Ectodermal cell (in vitro differentiated cells): Measurements from ENCODE around the gene RUNX3.

Experiments used
- H3K27ac ChIP-seq: 2 replicates; pipeline ENCODE4 v1.7.0; 2013; ENCODE audit warnings: mild to moderate bottlenecking, low read depth, low read length; ENCODE audit not compliant: insufficient read depth, poor library complexity, severe bottlenecking
- H3K27me3 ChIP-seq: 2 replicates; pipeline ENCODE4 v1.7.0; 2013; ENCODE audit warnings: mild to moderate bottlenecking, low read length; ENCODE audit not compliant: insufficient read depth, control insufficient read depth, poor library complexity, severe bottlenecking
- H3K36me3 ChIP-seq: one replicate; pipeline ENCODE4 v1.7.0; 2013; ENCODE audit warnings: low read length; ENCODE audit not compliant: control insufficient read depth, insufficient read depth
- H3K4me1 ChIP-seq: one replicate; pipeline ENCODE4 v1.7.0; 2013; ENCODE audit warnings: low read length; ENCODE audit not compliant: control insufficient read depth, insufficient read depth
- H3K4me3 ChIP-seq: 2 replicates; pipeline ENCODE4 v1.7.0; 2013; ENCODE audit warnings: low read depth, low read length, control low read depth; ENCODE audit not compliant: insufficient read depth
- H3K9me3 ChIP-seq: 2 replicates; pipeline ENCODE4 v1.7.0; 2013; ENCODE audit warnings: mild to moderate bottlenecking, low read length, moderate library complexity; ENCODE audit not compliant: control insufficient read depth
- WGBS, 2 experiments: methylation state at CpG; one replicate each; pipeline ENCODE4 v1.1.7; 2013; ENCODE audit warnings: missing lambda C conversion rate in 2 of 2; 5-methylcytosine and 5-hydroxymethylcytosine counted together

Gene RUNX3

DNA sequence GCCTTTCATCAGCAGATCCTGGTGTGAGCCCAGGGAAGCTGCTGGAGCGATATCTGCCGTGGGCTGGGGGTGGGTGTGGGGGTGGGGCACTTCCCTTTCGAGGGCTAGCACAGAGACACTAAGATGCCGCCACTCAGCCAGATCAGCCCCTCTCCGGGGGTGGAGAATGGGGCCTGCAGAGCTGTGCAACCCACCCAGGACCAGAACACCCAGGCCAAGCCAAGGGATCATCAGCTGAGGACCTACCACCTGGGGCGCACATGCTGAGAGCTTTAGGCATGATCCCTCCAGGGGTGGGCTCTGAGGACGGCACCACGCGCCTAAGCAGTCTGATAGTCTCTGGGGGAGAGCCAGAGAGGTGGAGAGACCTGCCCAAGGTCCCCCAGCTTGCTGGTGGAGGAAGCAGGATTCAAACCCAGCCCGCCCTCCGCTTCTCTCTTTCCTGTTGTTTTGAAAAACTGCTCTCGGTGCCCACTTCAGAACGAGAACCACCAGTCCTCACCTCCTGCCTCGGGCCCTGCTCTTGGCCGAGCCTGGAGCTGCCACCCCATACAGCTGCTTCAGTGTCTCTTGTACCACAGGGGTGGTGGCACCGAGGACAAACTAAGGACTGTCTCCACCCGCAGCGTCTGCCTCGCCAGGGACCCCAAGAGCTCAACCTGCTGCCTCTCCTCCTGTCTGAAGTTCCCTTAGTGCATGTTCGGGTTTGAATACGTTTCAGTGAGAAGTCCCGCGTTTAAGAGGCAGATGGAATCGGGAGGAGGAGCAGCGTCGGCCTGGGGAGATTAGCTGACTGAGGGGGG is 39.7 kb upstream of the RUNX3 start:
- no peaks in the 10 kb centered on the region for H3K36me3 ChIP-seq
- no peaks in the 10 kb centered on the region for H3K9me3 ChIP-seq
- H3K4me1 ChIP-seq = peaks cover 3% of the 10 kb centered on the region
- H3K4me3 ChIP-seq = no peak overlapping the region
- H3K27ac ChIP-seq = no peak overlapping the region
- WGBS, 2 experiments = 64% methylated on average over 26 of the region's 26 CpGs
- no peaks in the 10 kb centered on the region for H3K27me3 ChIP-seq

DNA sequence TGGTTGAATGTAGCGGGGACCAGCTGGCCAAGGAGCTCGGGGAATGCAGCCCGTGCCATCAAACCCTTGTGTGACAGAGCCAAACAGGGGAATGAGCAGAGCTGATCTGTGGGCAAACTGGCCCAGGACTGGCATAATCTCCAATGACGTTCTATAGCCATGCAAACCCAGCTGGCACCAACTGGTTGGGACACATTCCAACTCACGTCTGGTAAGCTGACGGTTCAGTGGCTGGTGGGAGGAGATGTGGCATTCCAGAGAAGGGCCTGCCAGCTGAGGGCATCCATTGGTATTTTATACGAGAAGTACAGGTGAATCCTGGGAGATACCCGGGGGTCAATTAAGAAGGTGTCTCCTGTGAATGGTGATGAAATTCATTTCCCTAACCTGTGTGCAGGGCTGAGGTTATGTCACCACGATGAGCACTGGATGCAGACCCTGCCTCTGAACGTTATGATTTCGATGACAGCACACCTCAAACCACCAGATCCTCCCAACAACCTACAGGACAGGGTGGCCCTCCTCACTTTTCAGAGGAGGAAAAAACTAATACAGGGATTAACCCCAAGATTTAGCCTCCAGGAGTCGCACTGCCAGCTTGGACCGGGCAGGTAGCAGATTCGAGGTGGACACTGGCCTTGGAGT is 39.0 kb upstream of the RUNX3 start:
- Histone ChIP-seq H3K27ac (no peak overlapping the region), H3K9me3 (no peaks in the 10 kb centered on the region), H3K27me3 (no peaks in the 10 kb centered on the region), H3K36me3 (no peaks in the 10 kb centered on the region), H3K4me3 (no peak overlapping the region), H3K4me1 (peaks cover 3% of the 10 kb centered on the region)
- WGBS, 2 experiments = 84 to 86% methylated on average over 14 of the region's 14 CpGs

- no peaks in the 10 kb centered on the region for H3K9me3 ChIP-seq
- WGBS, 2 experiments = 75 to 79% methylated on average over 6 of the region's 6 CpGs
- peaks cover 3% of the 10 kb centered on the region for H3K4me1 ChIP-seq
- no peaks in the 10 kb centered on the region for H3K36me3 ChIP-seq
- no peak overlapping the region for H3K4me3 ChIP-seq
- no peak overlapping the region for H3K27ac ChIP-seq
- H3K27me3 ChIP-seq = no peaks in the 10 kb centered on the region
Measured at GRCh38 chr1:24967962-24968361, 37.9 kb upstream of the RUNX3 start.

DNA sequence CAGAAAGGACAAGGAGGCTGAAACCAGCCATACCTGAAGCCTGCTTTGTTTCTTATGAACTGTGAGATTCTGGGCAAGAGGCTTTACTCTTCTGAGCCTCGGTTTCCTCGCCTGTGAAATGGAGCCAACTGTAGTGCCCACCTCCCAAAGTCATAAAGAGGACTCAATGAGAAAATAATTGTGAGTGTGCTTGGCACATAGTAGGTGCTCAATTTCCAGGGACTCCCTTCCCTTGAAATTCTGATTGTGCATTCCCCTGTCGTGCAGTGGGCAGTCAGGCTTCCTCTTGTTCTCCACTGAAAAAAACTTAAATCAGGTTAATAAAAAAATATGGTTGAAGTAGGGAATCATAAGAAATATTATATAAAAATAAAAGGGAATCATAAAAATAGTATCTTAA is 37.5 kb upstream of the RUNX3 start:
- H3K27ac ChIP-seq = no peak overlapping the region
- 93 to 96% methylated on average over 3 of the region's 3 CpGs for WGBS, 2 experiments
- peaks cover 3% of the 10 kb centered on the region for H3K4me1 ChIP-seq
- H3K9me3 ChIP-seq = no peaks in the 10 kb centered on the region
- H3K4me3 ChIP-seq = no peak overlapping the region
- no peaks in the 10 kb centered on the region for H3K27me3 ChIP-seq
- H3K36me3 ChIP-seq = no peaks in the 10 kb centered on the region

DNA sequence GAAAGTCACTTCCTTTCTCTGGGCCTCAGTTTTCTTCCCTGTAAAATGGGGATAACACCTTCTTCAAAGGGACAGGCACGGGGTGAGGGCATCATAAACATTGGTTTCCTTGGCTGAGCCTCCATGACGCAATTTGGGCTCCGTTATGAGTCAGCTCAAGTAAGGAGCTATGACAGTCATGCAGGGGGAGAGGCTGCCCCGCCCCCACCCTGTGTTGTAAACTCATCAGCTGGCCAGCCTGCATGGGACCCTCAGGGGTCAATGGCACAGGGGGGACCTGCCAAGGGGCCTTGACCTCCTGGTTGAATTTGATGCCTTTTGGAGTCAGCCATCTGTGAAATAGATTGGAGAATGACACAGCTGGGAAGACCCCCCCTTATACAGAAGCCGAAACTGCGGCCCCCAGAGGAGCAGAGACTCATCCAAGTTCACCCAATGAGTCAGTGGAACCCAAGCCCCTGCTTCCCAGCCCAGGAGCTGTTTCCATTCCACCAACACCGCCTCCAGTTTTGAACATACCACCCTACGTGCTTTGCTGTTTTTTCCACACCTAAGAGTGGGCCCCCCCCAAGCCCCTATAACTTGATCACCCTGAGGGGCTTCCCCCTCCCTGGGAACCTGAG is 36.8 kb upstream of the RUNX3 start:
- Histone ChIP-seq H3K4me3 (no peak overlapping the region), H3K27ac (no peak overlapping the region), H3K36me3 (no peaks in the 10 kb centered on the region), H3K4me1 (peaks cover 3% of the 10 kb centered on the region), H3K27me3 (no peaks in the 10 kb centered on the region), H3K9me3 (no peaks in the 10 kb centered on the region)
- 80 to 82% methylated on average over 8 of the region's 8 CpGs for WGBS, 2 experiments

- no peaks in the 10 kb centered on the region for H3K36me3 ChIP-seq
- WGBS, 2 experiments = 70 to 71% methylated on average over 4 of the region's 4 CpGs
- no peaks in the 10 kb centered on the region for H3K27me3 ChIP-seq
- H3K9me3 ChIP-seq = no peaks in the 10 kb centered on the region
- H3K4me1 ChIP-seq = peaks cover 3% of the 10 kb centered on the region
- H3K27ac ChIP-seq = no peak overlapping the region
- no peak overlapping the region for H3K4me3 ChIP-seq
Measured at GRCh38 chr1:24966121-24966723, 36.1 kb upstream of the RUNX3 start.

DNA sequence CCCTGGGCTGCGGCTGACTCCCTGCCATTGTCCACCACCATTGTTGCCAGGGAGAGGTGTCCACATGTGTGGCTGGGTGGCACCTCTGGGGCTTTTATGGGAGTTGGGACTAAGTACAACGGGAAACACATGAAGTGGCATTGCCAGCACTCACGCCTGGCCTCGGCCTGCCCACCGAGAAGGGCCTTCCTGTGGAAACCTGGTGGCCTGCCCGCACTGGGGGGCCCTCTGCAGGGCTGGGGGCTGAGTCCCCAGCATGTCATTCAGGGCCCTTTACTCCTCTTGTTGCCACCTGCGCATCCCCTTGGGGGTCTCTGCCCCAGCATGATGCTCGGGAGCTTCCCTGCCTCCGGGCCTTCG is 35.5 kb upstream of the RUNX3 start:
- 91 to 94% methylated on average over 10 of the region's 10 CpGs for WGBS, 2 experiments
- Histone ChIP-seq H3K9me3 (no peaks in the 10 kb centered on the region), H3K36me3 (no peaks in the 10 kb centered on the region), H3K27ac (no peak overlapping the region), H3K4me1 (peaks cover 3% of the 10 kb centered on the region), H3K4me3 (no peak overlapping the region), H3K27me3 (no peaks in the 10 kb centered on the region)

DNA sequence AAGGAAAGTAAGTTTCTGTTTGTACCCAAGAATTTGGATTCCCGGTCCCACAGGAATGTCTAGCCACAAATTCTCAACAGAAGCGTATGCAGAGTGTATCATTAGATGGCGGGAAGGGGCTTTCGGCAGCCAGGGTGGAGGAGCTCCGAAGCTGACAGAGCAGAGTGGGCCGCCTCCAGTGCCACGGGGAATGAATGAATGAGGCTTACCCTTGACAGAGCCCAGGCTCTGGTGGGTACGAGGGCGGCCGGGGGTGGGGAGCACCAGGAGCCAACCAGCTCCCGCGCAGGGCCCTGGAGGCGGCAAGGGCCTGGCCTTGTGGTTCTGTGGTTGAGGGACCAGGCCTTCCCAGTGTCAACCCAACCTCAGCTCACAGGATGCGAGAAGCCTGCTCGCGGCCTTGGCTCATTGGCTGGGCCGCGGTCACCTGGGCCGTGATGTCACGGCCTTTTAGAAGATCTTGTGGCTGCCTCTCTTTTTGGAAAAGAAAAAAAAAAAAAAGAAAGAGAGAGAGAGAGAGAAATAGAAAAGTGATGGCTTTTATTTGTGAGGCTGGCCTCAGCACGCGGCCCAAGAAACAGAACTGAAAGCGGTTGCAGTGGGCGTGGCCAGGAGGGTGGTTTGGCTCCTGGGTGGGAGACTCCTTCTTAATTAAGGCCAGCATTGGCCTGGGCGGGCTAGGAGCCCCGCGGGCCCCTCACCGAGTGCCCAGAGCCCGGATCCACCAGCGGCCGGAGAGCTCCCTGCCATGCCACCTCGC is 34.9 kb upstream of the RUNX3 start:
- no peak overlapping the region for H3K27ac ChIP-seq
- WGBS, 2 experiments = 94% methylated on average over 32 of the region's 32 CpGs
- no peaks in the 10 kb centered on the region for H3K9me3 ChIP-seq
- peaks cover 2% of the 10 kb centered on the region for H3K4me1 ChIP-seq
- no peaks in the 10 kb centered on the region for H3K27me3 ChIP-seq
- no peaks in the 10 kb centered on the region for H3K36me3 ChIP-seq
- no peak overlapping the region for H3K4me3 ChIP-seq

DNA sequence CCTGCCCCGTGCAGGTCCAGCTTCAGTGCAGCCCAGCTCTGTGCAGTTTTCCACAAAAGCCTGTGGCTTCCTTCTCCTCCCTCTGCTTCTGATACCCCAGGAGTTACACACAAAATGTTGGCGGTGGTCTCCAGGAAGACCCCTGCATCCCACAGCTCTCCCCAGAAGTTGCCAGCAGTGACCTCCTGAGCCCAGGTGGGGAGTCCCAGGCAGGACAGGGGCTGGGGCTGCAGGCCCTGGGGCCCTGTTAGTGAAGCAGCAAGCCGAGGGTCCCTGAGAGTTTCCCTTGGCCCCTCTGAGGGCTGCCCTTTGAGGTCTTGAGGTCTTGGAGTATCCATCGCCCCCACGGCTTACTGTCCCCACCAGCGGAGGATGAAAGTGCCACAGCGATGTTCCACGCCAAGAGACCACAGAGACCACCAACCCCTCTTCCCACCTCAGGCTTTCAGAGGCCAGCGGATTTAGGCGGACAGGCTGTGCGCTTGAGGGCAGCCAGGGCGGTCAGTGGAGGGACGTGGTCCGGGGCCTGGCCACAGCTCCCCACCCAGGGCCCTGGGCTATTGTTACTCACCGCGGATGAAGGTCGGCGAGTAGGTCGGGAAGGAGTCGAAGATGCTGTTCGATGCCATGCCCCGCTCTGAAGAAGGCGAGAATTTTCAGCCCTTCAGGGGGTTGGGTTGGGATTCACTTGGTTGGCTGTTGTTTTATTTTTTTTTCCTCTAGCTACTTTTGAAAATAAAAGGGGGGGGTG is 34.0 kb upstream of the RUNX3 start:
- H3K36me3 ChIP-seq = no peaks in the 10 kb centered on the region
- H3K27ac ChIP-seq = no peak overlapping the region
- 95% methylated on average over 23 of the region's 23 CpGs for WGBS, 2 experiments
- no peaks in the 10 kb centered on the region for H3K4me1 ChIP-seq
- no peaks in the 10 kb centered on the region for H3K9me3 ChIP-seq
- no peak overlapping the region for H3K4me3 ChIP-seq
- H3K27me3 ChIP-seq = no peaks in the 10 kb centered on the region
